IPS DF 6.9 (cell line): ENCODE data around the gene NLRP2B.
"Not testable (repeated sequence)": the region's sequence is repeated elsewhere in the genome, so short reads cannot be mapped to it uniquely, and the experiment has no call there.

Source experiments
- DNase-seq: peaks from one replicate; pipeline ENCODE4 v3.0.0-alpha.2; 2013; ENCODE audit warnings: low read depth, low spot score
- H3K27ac ChIP-seq: one replicate; pipeline ENCODE4 v1.5.1; 2013; ENCODE audit warnings: low read length, control low read depth
- H3K27me3 ChIP-seq: 2 replicates; pipeline ENCODE4 v1.6.1; 2013; ENCODE audit warnings: mild to moderate bottlenecking, low read length; ENCODE audit not compliant: control insufficient read depth, insufficient read depth
- H3K36me3 ChIP-seq: 2 replicates; pipeline ENCODE4 v1.6.1; 2013; ENCODE audit warnings: low read length; ENCODE audit not compliant: control insufficient read depth, insufficient read depth
- H3K4me1 ChIP-seq: 2 replicates; pipeline ENCODE4 v1.6.1; 2013; ENCODE audit warnings: low read length; ENCODE audit not compliant: control insufficient read depth, insufficient read depth
- H3K4me3 ChIP-seq: 2 replicates; pipeline ENCODE4 v1.5.1; 2013; ENCODE audit warnings: mild to moderate bottlenecking, low read length
- H3K9me3 ChIP-seq: 2 replicates; pipeline ENCODE4 v1.6.1; 2013; ENCODE audit warnings: low read length, inconsistent platforms; ENCODE audit not compliant: control insufficient read depth, insufficient read depth
- WGBS: extraction: QIAGEN DNeasy Blood & Tissue Kit; methylation state at CpG from one replicate; pipeline ENCODE4 v1.1.7; 2013; ENCODE audit warnings: mixed read lengths, missing lambda C conversion rate; ENCODE audit not compliant: insufficient read length, insufficient coverage; 5-methylcytosine and 5-hydroxymethylcytosine counted together

NLRP2B gene

DNA sequence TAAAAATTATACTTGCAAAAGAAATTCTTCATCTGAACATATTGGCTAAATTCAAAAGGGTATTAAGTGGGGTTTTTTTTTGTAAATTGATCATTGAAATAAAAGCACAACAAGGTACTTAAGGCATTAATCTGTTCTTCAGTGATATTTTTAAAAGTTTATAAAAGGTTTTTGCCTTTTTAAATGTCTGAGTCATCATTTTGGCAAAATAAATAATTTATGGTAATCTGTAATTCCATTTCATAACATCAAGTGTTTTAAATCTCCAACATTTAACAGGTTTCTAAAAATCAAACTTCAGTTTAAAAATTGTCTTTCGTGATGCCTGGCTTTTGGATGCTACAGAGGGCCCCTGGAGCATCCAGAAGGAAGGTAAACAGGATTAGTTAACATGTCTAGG, 27.4 kb downstream of the NLRP2B start:
- DNase-seq, result no peak
- Histone ChIP-seq H3K9me3 (no peaks in the 10 kb centered on the region; the same call in 1 of the 2 replicates), H3K4me3 (no peak overlapping the region), H3K27ac (no peak overlapping the region), H3K36me3 (no peaks in the 10 kb centered on the region), H3K4me1 (no peaks in the 10 kb centered on the region), H3K27me3 (no peaks in the 10 kb centered on the region)
- WGBS, result no CpG with 5 or more reads among the region's 1 CpG

DNA sequence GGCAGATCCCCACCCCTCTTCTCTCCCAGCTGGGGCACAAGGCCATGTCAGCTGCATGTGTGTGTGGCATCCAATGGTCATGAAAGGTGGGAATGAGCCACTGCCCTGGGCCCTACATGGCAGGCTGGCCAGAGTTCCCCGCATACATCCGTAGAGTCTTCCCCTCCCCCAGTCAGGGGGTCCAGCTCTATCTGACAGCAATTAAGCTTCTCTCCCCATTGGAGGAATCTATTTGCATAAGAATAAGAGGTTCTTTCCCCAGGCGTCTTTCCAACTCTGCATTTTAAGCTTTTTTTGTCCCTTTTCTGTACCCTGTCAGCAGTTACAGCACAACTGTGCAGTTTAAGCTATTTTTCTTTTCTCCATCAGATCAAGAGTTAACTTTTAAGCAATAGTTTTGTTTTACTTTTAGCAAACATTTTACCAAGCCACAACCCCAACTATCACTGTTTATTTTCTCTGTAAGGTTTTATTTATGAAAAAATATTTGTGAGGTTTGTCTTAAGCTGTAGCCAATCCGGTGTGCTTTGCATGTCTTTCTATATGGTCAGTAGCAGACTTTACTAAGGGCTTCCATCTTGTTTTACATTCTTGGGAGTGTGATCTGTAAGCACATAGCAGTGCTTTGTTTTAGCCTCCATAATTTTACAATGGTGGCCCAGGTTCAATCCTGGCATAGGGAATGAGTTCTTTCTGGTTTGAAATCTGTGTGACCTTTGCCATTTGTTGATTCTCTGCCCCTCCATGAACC, 28.7 kb downstream of the NLRP2B start:
- Histone ChIP-seq H3K27me3 (no peaks in the 10 kb centered on the region), H3K9me3 (no peaks in the 10 kb centered on the region; the same call in 1 of the 2 replicates), H3K4me3 (no peak overlapping the region), H3K4me1 (no peaks in the 10 kb centered on the region), H3K36me3 (no peaks in the 10 kb centered on the region), H3K27ac (no peak overlapping the region)
- peak; percentile 4 for DNase-seq
- WGBS, result no CpG with 5 or more reads among the region's 4 CpGs

DNA sequence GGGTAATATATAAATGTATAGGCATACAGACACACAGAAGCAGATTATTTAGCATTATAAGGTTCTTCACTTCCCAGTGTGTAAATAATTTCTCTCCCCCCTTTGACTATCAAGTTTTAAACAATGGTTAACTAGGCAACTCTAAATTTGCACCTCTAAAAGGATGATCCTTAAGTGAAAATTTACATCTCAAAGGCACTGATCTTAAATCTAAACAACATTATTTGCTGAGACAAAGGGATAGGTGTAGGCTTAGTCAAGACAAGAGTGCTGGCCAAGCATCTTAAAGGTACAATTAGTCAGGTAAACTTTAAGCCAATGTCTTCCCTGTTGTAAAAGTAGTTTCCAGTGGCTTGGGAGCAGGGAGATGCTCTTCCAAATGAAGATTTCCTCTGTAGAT, 33.0 kb downstream of the NLRP2B start:
- Histone ChIP-seq H3K4me1 (no peaks in the 10 kb centered on the region), H3K27me3 (no peaks in the 10 kb centered on the region), H3K4me3 (no peak overlapping the region), H3K9me3 (no peaks in the 10 kb centered on the region), H3K36me3 (no peaks in the 10 kb centered on the region), H3K27ac (no peak overlapping the region)
- DNase-seq, result peak; percentile 7

DNA sequence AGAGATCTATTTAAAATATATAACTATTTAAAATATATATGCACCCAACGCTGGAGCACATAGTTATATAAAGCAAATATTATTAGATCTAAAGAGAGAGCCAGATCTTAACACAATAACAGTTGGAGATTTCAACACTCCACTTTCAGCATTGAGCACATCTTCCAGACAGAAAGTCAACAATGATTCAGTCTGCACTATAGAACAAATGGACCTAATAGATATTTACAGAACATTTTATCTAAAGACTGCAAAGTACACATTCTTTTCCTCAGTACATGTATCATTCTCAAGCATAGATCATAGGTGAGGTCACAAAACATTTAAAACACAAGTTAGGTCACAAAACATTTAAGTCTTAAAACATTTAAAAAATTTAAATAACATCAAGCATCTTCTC, 36.4 kb downstream of the NLRP2B start:
- WGBS, result no CpG with 5 or more reads among the region's 1 CpG
- DNase-seq, result no peak
- Histone ChIP-seq H3K36me3 (no peaks in the 10 kb centered on the region), H3K4me3 (no peak overlapping the region), H3K27ac (no peak overlapping the region), H3K27me3 (no peaks in the 10 kb centered on the region), H3K9me3 (no peaks in the 10 kb centered on the region), H3K4me1 (no peaks in the 10 kb centered on the region)

DNA sequence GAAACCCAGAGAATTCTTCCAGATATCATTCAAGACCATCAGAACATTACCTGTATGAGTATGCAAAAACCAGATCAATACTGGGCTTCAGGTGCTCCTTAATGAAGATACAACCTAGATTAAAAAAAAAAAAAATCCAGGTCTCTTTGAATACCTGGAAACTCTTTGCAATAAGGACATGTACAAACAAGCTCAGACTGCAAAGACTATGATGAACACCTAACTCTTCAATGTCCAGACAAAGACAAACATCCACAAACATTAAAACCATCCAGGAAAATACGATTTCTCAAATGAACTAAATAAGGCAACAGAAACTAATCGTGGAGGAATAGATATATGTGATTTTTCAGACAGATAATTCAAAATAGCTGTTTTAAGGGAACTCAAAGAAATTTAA, 38.7 kb downstream of the NLRP2B start:
- Histone ChIP-seq H3K27me3 (no peaks in the 10 kb centered on the region), H3K4me1 (no peaks in the 10 kb centered on the region), H3K4me3 (no peak overlapping the region), H3K36me3 (no peaks in the 10 kb centered on the region), H3K9me3 (no peaks in the 10 kb centered on the region), H3K27ac (no peak overlapping the region)
- no CpG with 5 or more reads among the region's 2 CpGs for WGBS
- no peak for DNase-seq

DNA sequence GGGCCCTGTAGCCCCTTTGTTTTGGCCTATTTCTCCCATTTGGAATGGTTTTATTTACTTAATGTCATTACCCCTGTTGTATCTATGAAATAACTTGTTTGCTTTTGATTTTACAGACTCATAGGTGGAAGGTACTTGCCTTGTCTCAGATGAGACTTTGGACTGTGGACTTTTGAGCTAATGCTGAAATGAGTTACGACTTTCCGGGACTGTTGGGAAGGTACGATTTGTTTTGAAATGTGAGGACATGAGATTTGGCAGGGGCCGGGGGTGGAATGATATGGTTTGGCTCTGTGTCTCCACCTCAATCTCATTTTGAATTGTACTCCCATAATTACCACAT, 39.4 kb downstream of the NLRP2B start:
- no peak overlapping the region for H3K27ac ChIP-seq
- WGBS, result no CpG with 5 or more reads among the region's 4 CpGs

DNA sequence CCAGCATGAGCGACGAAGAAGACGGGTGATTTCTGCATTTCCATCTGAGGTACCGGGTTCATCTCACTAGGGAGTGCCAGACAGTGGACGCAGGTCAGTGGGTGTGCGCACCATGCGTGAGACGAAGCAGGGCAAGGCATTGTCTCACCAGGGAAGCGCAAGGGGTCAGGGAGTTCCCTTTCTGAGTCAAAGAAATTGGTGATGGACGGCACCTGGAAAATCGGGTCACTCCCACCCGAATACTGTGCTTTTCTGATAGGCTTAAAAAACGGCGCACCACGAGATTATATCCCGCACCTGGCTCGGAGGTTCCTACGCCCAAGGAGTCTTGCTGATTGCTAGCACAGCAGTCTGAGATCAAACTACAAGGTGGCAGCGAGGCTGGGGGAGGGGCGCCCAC, 50.6 kb downstream of the NLRP2B start:
- not testable (repeated sequence) for H3K9me3 ChIP-seq, H3K36me3 ChIP-seq, H3K27ac ChIP-seq, H3K4me3 ChIP-seq, H3K27me3 ChIP-seq, DNase-seq, H3K4me1 ChIP-seq
- no CpG with 5 or more reads among the region's 20 CpGs for WGBS

More for the DNA sequence above, 39.4 kb downstream of the NLRP2B start:
- Histone ChIP-seq H3K27me3 (no peaks in the 10 kb centered on the region), H3K4me3 (no peak overlapping the region), H3K36me3 (no peaks in the 10 kb centered on the region), H3K9me3 (no peaks in the 10 kb centered on the region), H3K4me1 (no peaks in the 10 kb centered on the region)
- no peak for DNase-seq
